NOMO-1 (cell line): Measurements from ENCODE around the gene CEP97.
A peak's percentile ranks its signal among the peaks of the same experiment; 100 is the strongest.
"Not testable (repeated sequence)": the region's sequence is repeated elsewhere in the genome, so short reads cannot be mapped to it uniquely, and the experiment has no call there.

ENCODE experiments used
- DNase-seq, 2 experiments: peaks; one replicate each; lab custom pipeline; 2025; ENCODE audit not compliant: unreplicated experiment in 2 of 2; lab: John Stamatoyannopoulos, UW

Gene CEP97

DNA sequence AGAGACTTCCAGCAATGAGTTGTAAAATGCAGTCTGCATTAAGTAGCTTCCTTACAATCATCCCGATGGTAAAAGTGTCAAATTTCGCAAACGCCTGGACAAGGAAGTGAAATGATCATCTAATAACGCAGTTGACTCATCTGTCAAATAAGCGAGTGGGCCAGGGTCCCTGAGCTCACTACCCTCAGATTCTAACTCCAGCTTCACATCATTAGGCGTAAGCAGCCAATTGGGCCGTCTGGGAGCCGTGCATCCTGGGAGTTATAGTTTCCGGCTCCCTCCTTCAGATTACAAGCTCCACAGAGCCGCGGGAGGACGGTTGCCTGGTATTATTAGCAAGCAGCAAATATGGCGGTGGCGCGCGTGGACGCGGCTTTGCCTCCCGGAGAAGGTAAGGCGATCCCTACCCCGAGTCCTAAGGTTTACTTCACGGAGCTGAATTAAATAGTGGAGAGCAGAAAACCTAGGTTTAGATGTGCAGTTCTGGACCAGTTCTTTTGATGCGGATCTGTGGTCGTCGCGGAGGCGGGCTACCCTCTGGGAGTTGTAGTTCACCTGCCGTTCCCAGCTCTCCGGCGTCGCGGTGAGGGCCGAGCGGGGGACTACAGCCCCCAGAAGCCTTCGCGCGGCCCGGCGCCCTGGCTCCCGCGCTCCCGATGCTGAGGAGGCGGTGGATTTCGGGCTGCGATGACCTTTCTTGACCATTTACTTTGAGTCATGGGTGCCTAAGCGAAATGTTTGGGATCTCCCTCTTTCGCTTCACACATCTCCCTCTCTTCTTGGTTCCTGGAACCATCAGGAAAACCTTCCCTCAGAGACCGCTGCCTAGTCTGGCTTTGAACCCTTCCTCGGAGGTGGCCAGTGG, at the start of gene CEP97:
TSS of gene CEP97 (plus strand) at position 286 of the 865 bp plus-strand sequence. CDS start at position 349, 63 bp downstream.
- peak; percentile 86 to 95 for DNase-seq

DNA sequence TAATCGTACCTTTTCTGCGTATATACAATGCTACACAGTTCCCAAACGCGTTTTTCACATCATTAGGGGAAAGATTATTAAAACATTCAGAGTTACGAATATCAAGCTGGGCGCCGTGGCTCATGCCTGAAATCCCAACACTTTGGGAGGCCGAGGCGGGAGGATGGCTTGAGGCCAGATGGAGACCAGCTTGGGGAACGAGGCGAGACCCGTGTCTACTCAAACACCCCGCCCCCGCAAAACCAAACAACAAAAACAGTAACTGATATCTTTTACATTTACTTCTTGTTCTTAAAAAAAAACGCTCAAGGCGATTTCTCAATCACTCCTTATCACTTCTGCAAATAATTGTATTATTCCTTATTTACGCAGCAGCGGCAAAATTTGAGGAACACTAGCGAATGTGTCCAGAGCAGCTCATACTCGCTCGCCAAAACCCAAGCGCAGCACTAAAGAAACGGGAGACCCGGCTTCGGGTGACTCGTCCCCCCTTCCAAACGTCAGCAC, 48.7 kb upstream of the CEP97 start:
- no peak for DNase-seq

- no peak for DNase-seq
Observed at GRCh38 chr3:101676216-101676764, 48.1 kb upstream of the CEP97 start.

- no peak for DNase-seq
Observed at GRCh38 chr3:101676765-101677435, 47.5 kb upstream of the CEP97 start, which contains the start of gene ZBTB11. Gene ZBTB11, minus strand, starts transcription at chr3:101677132. Its CDS starts 218 bp downstream, at chr3:101676914.

DNA sequence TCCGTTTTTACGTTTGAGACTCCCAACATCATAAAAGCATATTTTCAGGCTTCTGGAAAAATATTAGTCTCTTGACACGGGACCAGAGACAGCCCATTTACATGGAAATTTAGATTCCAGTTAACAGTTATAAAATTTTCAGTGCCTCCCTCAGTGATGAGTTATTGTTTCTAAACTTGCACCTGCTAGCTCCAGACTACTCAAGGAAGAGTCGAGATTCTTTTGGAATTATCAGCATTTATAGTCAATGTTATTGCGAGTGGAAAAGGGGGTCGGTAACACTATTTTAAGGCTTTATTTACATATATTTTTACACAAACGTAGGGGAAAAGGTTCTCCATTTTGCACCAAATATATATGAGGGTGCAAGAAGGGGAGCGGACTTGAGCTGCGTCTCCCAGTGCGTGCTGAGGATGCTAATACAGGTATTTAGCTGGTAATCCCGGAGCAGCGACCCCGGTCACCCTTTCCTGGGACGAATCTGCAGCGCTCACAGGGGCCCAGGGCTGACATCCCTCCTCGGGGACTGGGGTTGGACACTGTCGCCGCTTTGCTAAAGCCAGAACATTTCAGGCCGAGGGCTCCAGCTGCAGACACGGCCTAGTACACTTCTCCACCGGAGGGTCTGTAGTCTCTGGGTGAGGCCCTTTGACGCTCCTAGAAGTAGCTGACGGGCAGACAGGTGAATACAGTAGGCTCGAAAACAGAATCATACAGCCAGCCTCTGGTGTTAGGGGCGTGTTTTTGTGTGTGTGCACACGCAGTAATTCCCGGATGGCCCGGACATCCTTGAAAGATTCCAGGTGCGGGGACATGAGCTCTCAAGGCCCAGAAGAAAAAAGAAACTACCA, 46.8 kb upstream of the CEP97 start:
- DNase-seq, result no peak

DNA sequence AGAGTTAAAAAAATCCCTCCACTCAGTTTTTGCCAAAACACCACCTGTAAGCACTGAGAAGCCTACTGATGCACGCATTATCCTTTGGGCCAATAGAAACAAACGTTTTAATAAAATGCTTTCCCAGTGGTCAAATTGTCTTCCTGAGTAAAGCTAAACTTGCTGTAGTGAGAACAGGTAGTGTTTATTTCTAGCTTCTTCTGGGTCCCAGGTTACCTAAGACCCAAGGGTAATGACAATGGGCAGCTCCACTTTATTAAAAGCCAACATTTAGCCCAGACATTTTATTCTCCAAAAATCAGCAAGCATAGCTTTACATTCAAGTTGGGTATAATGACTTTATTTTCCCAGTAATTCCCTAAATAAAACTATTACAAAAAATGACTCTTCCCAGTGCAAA, 45.6 kb upstream of the CEP97 start:
- DNase-seq, result not testable (repeated sequence)

- no peak for DNase-seq
Observed at GRCh38 chr3:101680466-101680865, 43.9 kb upstream of the CEP97 start.

GRCh38 chr3:101685050-101685400, 39.4 kb upstream of the CEP97 start:
- no peak for DNase-seq

DNA sequence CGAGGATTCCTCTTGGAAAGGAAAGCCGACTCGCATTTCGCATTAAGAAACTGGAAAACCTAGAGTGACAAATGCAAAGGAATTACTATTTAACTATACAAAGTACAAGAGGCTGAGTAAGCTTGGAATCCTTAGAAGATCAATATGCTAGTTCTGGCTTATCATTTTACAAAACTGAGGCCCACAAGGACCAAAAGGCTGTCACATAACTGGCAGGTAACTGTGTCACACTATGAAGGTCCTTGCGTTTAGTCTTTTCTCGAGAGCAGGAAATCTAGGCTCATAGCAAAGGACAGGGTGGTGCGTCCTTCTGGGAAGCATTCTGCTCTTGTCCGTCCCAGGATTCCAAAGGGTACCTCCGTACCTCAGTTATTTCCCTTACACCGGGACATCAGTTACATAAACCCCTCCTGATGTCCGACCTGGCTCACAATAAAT, 38.5 kb upstream of the CEP97 start:
- no peak for DNase-seq

DNA sequence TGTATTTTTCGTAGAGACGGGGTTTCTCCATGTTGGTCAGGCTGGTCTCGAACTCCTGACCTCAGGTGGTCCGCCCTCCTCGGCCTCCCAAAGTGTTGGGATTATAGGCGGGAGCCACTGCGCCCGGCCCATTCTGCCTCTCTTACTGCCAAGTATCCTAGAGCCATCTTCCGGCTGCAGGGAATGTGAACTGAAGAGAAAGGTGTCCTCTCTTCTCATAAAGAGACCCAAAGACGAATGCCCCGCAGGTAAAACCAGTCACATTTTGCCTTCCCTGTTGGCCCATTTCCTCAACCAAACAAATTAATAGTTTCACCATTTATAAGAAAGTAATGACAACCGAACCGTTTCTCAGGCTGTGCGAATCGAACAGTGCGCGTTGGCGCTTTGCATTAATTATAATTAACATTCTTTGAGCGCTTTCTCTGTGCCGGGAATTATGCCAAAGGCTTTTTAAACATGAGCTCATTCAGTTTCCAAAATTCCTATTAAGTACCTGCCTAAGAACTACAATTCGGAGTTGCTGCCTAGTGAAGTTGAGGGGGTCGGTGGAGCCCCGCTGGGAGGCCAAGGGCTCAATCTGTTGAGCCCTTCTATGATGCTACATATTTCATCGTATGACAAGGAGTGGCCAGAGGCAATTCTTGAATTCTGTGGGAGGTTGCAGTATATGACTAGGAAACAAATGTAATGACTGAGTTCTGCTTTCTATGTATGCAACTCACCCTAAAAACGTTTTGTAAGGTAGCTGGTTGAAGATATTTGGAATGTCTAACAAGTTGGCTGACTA, 37.1 kb upstream of the CEP97 start:
- DNase-seq, result no peak

- DNase-seq, result no peak
Observed at GRCh38 chr3:101689286-101689685, 35.1 kb upstream of the CEP97 start.

DNA sequence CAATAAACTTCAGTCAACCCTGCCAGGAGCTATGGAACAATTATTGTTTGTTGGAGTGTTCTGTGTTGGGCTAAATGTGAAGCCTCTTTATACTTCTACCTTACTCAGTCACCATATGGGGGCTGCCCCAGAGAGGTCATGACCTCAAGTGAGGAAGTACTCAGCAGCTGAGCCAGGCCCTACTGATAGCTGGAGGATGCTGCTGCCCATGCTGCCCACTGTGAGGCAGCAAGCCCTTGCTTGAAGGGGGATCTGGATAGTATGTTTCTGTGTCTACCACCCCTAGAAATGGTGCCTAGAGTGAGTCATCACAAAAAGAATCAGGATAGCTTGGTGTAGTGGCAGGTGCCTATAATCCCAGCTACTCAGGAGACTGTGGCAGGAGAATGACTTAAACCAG, 33.4 kb upstream of the CEP97 start:
- no peak for DNase-seq

GRCh38 chr3:101691685-101692671, 32.4 kb upstream of the CEP97 start:
- not testable (repeated sequence) for DNase-seq

DNA sequence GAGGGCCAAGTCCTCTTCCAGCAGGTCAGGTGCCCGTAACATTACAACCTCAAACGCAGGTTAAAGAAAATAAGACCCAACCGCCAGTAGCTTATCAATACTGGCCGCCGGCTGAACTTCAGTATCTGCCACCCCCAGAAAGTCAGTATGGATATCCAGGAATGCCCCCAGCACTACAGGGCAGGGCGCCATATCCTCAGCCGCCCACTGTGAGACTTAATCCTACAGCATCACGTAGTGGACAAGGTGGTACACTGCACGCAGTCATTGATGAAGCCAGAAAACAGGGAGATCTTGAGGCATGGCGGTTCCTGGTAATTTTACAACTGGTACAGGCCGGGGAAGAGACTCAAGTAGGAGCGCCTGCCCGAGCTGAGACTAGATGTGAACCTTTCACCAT, 30.9 kb upstream of the CEP97 start:
- DNase-seq, result not testable (repeated sequence)

- not testable (repeated sequence) for DNase-seq
Observed at GRCh38 chr3:101694836-101695235, 29.6 kb upstream of the CEP97 start.

GRCh38 chr3:101695779-101696372, 28.5 kb upstream of the CEP97 start:
- no peak for DNase-seq

DNA sequence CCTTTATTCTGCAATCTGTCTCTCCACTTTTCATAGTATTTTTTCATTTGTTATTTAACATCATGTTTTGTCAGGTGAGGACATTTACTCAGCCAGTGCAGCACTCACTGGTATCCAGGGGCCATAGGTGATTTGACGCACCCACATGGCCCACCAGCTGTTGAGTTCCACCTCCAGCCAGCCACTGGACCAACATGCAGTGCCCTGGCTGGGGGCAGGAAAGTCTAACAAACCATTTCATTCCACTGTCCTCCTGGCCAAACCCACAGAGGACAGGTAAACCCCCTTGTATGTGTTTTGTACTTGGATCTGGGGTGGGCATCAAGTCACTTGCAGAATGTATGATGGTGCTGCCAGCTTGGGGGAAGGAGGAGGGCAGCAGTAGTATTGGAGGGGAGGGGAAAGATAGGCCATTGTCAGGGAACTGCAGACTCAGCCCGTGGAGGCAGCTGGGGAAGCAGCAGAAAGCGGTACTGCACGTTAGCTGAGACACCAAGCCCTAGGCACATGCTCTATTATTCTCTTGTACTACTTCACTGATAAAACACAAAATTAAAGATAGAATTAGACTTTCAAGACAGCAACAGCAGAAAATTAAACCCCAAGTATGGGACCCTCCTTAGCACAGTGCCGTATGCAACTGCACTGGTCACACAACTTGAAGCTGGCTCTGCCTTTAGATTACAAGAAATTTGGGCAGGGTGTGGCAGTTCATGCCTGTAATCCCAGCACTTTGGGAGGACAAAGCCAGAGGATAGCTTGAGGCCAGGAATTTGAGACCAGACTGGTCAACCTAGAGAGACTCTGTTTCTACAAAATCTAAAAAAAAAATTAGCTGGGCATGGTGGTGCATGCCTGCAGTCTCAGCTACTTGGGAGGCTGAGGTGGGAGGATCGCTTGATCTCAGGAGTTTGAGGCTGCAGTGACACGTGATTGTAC, 22.4 kb upstream of the CEP97 start:
- no peak for DNase-seq
